HepG2 (cell line): Measurements from ENCODE around the gene PIEZO1. TPM values are rescaled to one million over a fixed set of nuclear protein-coding genes. Genes with fewer than 3 reads are reported as not detected.

Experiments used
- BORCS8-MEF2B ChIP-seq: sonication (generic); formaldehyde crosslinking; IDR thresholded peaks from 2 replicates; pipeline ENCODE4 v1.8.0; 2022; ENCODE audit warnings: mild to moderate bottlenecking, missing genetic modification reagents
- FOSL2 ChIP-seq: sonication (generic); formaldehyde crosslinking; IDR thresholded peaks from 2 replicates; pipeline ENCODE4 v1.4.0; 2020; ENCODE audit warnings: missing genetic modification reagents
- HOXA9 ChIP-seq: sonication (generic); formaldehyde crosslinking; IDR thresholded peaks from 2 replicates; pipeline ENCODE4 v1.8.1; 2022; ENCODE audit warnings: missing genetic modification reagents, mild to moderate bottlenecking, moderate library complexity, borderline replicate concordance
- MTA1 ChIP-seq: sonication (generic); formaldehyde crosslinking; IDR thresholded peaks from 2 replicates; pipeline ENCODE4 v1.4.0; 2020; ENCODE audit warnings: missing genetic modification reagents, mild to moderate bottlenecking, borderline replicate concordance
- PATZ1 ChIP-seq: sonication (generic); formaldehyde crosslinking; IDR thresholded peaks from 2 replicates; pipeline ENCODE4 v1.4.0; 2020; ENCODE audit warnings: missing genetic modification reagents
- POLR2A ChIP-seq, 2 experiments: IDR thresholded peaks; 2 replicates each; pipeline ENCODE4 v1.6.1; 2011; ENCODE audit warnings: low read depth in 2 of 2, low read length in 2 of 2, mild to moderate bottlenecking in 1 of 2, moderate library complexity in 1 of 2; ENCODE audit not compliant: insufficient read depth in 1 of 2
- STAT6 ChIP-seq: sonication (generic); formaldehyde crosslinking; IDR thresholded peaks from 2 replicates; pipeline ENCODE4 v1.4.0; 2020; ENCODE audit warnings: missing genetic modification reagents, mild to moderate bottlenecking, borderline replicate concordance
- ZBTB37 ChIP-seq: sonication (generic); formaldehyde crosslinking; IDR thresholded peaks from 2 replicates; pipeline ENCODE4 v1.4.0; 2020; ENCODE audit warnings: mild to moderate bottlenecking, missing genetic modification reagents
- ZFP91 ChIP-seq: sonication (generic); formaldehyde crosslinking; IDR thresholded peaks from 2 replicates; pipeline ENCODE4 v1.9.0; 2022; ENCODE audit warnings: missing genetic modification reagents, mild to moderate bottlenecking, borderline replicate concordance
- ZNF768 ChIP-seq: sonication (generic); formaldehyde crosslinking; IDR thresholded peaks from 2 replicates; pipeline ENCODE4 v1.4.0; 2020; ENCODE audit warnings: missing genetic modification reagents
- polyA plus RNA-seq, 8 experiments: library from polyadenylated mRNA; depleted of rRNA in 3 of 8; stranded (reverse) in 7 of 8; unstranded in 1 of 8; fragments of >200 nt; fragmentation: Illumina TruSeq in 4 of 8; extraction: Trizol in 4 of 8; gene quantifications; 2 replicates each; pipeline versions ENCODE4 v1.2.1 to v1.2.3, GENCODE V29; 2011 to 2016; ENCODE audit warnings: low read depth in 4 of 8, missing spikeins in 1 of 8, mixed read lengths in 1 of 8; ENCODE audit not compliant: insufficient read depth in 1 of 8
- total RNA-seq, 5 experiments: library from RNA; depleted of rRNA; stranded (reverse); fragments of >200 nt; fragmentation: Illumina TruSeq; extraction: Trizol; gene quantifications; 2 replicates each; pipeline ENCODE4 v1.2.3, GENCODE V29; 2016; ENCODE audit warnings: low read depth in 1 of 5

PIEZO1 gene
- total and polyA plus RNA-seq, 2 of the 13 experiments (the other 11 are each of a cell fraction or from before 2014, with no cell fraction given), result 67.9 to 85.0 TPM

- TF ChIP-seq ZFP91 (CRISPR knock-in tag) (peak; percentile 22; the same call in 1 of the 2 replicates), STAT6 (CRISPR knock-in tag) (no peak), FOSL2 (CRISPR knock-in tag) (peak; percentile 84), MTA1 (peak; percentile 6; the same call in 1 of the 2 replicates), BORCS8-MEF2B (CRISPR knock-in tag) (0 out of 2 replicates have a peak, but pooled peaks have one; percentile 21), ZNF768 (CRISPR knock-in tag) (peak; percentile 74; the same call in 1 of the 2 replicates), HOXA9 (CRISPR knock-in tag) (no peak), ZBTB37 (no peak), PATZ1 (peak; percentile 76), POLR2A (IDR thresholded peaks at IDR 0.05; ENCODE audit: insufficient read depth in 1 of 2, low read depth in 2 of 2, low read length in 2 of 2) (peak in 1 of 2 experiments; percentile 14; a peak in 1 of 4 replicates)
Observed at GRCh38 chr16:88781140-88782077, 3.6 kb downstream of the PIEZO1 start (continued).
